RWPE2 (cell line): ENCODE data around the gene COL23A1.

Experiments used
- ATAC-seq: fragments of 200-7000 bp; cut with Tn5 transposase; 3 replicates; pipeline ENCODE4 v1.9.1; 2021; ENCODE audit warnings: low read depth
- DNase-seq: peaks from one replicate; pipeline ENCODE4 v3.0.0-alpha.2; 2020; ENCODE audit warnings: low spot score
- H3K27ac ChIP-seq: fragments of 450-650 bp; 2 replicates; pipeline ENCODE4 v1.5.1; 2017; ENCODE audit warnings: mild to moderate bottlenecking; ENCODE audit not compliant: poor library complexity, severe bottlenecking
- H3K27me3 ChIP-seq: fragments of 250-450 bp; sonication (Bioruptor Pico); 2 replicates; pipeline ENCODE4 v1.5.1; 2021; ENCODE audit warnings: mild to moderate bottlenecking, moderate library complexity; ENCODE audit not compliant: insufficient read depth, poor library complexity, severe bottlenecking
- H3K36me3 ChIP-seq: fragments of 250-450 bp; sonication (Bioruptor Pico); 2 replicates; pipeline ENCODE4 v1.5.1; 2020; ENCODE audit warnings: low read depth, mild to moderate bottlenecking, moderate library complexity
- H3K4me1 ChIP-seq: fragments of 250-450 bp; sonication (Bioruptor Pico); 2 replicates; pipeline ENCODE4 v1.5.1; 2021; ENCODE audit warnings: mild to moderate bottlenecking, moderate library complexity; ENCODE audit not compliant: insufficient read depth, poor library complexity, severe bottlenecking
- H3K4me3 ChIP-seq: fragments of 250-450 bp; sonication (Bioruptor Pico); 2 replicates; pipeline ENCODE4 v1.5.1; 2021; ENCODE audit warnings: mild to moderate bottlenecking, moderate library complexity; ENCODE audit not compliant: severe bottlenecking
- H3K9me3 ChIP-seq: fragments of 250-450 bp; sonication (Bioruptor Pico); 2 replicates; pipeline ENCODE4 v1.5.1; 2021; ENCODE audit warnings: mild to moderate bottlenecking, moderate library complexity; ENCODE audit not compliant: severe bottlenecking
- TF ChIP-seq, protein P1 (sequence below): fragments of 450-650 bp; IDR thresholded peaks from one replicate; pipeline ENCODE4 v1.5.1; 2017; ENCODE audit warnings: mild to moderate bottlenecking, moderate library complexity; ENCODE audit not compliant: poor library complexity, severe bottlenecking

COL23A1 gene

DNA sequence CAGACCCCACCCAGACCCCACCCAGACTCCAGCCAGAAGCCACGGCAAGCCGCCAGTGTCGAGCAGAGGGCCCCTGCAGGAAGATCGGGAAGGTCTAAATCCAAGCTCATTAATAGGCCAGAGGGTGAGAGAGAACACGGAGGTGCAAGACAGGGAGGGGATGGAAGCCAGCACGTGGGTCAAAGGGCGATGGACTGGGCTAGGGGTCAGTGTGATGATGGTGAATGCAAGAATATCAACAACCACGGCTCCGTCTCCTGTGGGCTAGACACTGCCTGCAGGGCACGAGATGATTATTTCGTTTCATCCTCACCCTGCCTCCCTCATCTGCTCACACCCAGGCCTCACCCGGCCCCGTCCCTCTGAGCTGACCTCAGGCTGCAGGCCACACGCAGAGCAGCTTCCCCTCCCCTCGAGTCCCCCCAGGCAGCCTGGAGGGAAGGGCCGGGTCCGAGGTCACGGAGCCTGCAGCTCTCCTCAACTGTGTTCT is 122.0 kb downstream of the COL23A1 start:
- Histone ChIP-seq H3K27ac (no peak overlapping the region), H3K9me3 (no peaks in the 10 kb centered on the region), H3K36me3 (no peaks in the 10 kb centered on the region), H3K4me3 (no peak overlapping the region), H3K27me3 (no peaks in the 10 kb centered on the region), H3K4me1 (no peaks in the 10 kb centered on the region)
- no peak for ATAC-seq
- TF ChIP-seq, protein P1, sequence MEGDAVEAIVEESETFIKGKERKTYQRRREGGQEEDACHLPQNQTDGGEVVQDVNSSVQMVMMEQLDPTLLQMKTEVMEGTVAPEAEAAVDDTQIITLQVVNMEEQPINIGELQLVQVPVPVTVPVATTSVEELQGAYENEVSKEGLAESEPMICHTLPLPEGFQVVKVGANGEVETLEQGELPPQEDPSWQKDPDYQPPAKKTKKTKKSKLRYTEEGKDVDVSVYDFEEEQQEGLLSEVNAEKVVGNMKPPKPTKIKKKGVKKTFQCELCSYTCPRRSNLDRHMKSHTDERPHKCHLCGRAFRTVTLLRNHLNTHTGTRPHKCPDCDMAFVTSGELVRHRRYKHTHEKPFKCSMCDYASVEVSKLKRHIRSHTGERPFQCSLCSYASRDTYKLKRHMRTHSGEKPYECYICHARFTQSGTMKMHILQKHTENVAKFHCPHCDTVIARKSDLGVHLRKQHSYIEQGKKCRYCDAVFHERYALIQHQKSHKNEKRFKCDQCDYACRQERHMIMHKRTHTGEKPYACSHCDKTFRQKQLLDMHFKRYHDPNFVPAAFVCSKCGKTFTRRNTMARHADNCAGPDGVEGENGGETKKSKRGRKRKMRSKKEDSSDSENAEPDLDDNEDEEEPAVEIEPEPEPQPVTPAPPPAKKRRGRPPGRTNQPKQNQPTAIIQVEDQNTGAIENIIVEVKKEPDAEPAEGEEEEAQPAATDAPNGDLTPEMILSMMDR = no peak
- DNase-seq = no peak

DNA sequence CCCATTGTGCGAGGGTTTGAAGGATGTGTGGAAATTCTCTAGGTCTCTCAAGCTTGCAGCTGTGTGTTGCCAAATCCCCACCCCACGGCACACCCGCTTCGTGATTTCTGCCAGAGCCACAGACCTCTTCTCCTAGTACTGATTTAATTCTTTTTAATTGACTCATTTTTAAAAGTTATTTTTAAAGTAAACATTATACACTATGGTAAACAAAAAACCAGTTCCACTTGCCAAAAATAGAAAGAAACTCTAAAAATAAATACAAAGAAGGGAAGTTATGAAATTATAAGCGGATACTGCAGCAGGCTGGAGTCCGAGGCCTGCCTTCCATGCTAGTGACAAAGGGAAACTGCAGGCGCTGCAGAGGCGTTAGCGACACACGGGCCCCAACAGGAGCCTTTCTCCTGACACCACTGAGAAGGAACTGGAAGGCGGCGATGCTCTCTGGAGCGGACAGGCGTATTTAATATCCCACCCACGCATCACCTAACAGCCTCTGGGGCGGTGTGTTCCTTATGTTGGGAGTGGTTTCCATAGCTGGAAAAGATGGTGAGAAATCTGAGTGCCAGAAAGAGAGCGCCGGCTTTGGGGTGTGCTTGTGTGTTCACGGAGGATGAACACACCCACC is 122.5 kb downstream of the COL23A1 start:
- Histone ChIP-seq H3K9me3 (no peaks in the 10 kb centered on the region), H3K27me3 (no peaks in the 10 kb centered on the region), H3K27ac (no peak overlapping the region), H3K4me1 (no peaks in the 10 kb centered on the region), H3K36me3 (no peaks in the 10 kb centered on the region), H3K4me3 (no peak overlapping the region)
- TF ChIP-seq, protein P1 = no peak
- ATAC-seq (peak; percentile 20; the same call in 2 of the 3 replicates), DNase-seq (no peak)

DNA sequence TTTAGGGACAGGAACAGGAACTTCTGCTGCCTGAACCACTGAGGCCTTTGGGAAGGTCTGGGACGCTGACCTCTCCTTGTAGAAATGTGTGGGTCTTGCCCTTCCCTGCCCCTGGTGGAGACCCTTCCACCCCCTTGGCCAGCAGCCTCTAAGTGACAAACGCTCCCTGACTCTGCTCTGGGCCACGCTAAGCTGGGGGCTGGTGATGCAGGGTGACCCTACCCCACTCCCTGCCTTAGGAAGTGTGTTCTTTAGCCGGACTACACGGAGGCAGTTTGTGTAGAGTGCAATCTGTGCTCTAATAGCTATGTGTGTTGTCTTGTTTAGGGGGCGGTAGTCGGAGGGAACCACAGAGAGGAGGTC is 123.0 kb downstream of the COL23A1 start:
- 0 out of 3 replicates have a peak, but pooled peaks have one; percentile 10 for ATAC-seq
- Histone ChIP-seq H3K9me3 (no peaks in the 10 kb centered on the region), H3K4me1 (no peaks in the 10 kb centered on the region), H3K36me3 (no peaks in the 10 kb centered on the region), H3K4me3 (no peak overlapping the region), H3K27me3 (no peaks in the 10 kb centered on the region), H3K27ac (no peak overlapping the region)
- no peak for DNase-seq
- TF ChIP-seq, protein P1 = no peak

DNA sequence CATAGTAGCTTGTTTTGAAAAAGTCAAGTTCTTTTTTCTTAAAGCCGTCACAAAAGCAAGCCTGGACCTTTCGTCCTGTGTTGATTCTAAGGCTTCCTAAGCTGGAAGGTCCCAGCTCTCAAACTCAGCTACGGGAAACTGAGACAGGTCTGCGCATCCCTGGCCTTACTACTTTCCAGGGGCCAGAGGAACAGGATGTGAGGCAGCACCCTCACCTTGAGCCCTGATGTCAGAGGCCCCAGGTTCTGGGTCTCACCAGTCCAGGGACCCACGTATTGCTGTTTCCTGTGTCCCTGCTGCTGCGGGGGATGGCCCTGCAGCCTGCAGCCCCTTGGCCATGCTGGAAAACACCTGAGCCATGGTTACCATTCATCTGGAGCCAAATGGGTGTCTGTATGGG is 123.9 kb downstream of the COL23A1 start:
- DNase-seq (no peak), ATAC-seq (no peak)
- no peaks in the 10 kb centered on the region for H3K9me3 ChIP-seq
- H3K4me1 ChIP-seq = no peaks in the 10 kb centered on the region
- H3K27me3 ChIP-seq = no peaks in the 10 kb centered on the region
- no peak overlapping the region for H3K4me3 ChIP-seq
- no peaks in the 10 kb centered on the region for H3K36me3 ChIP-seq
- TF ChIP-seq, protein P1 = no peak
- H3K27ac ChIP-seq = no peak overlapping the region

DNA sequence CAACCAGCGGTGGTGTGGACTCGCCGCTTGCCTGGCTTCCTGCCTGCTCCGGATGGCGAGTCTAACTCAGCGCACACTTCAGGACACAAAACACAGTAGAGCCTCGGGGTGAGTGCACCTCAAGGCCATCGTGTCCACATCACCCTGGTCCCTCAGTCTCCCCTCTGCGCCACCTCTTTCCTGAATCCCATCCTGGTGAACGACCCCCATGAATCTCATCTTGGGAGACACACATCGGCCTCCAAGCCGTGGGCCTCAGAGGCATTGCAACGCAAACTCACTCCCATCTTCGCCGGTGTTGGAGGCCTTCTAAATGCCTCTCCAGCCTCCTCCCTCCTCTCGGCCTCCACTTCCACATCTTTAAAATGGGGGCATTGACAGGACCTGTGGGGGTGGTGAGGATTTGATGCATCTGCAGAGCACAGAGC is 124.3 kb downstream of the COL23A1 start:
- TF ChIP-seq, protein P1 = no peak
- H3K27ac ChIP-seq = no peak overlapping the region
- no peaks in the 10 kb centered on the region for H3K27me3 ChIP-seq
- no peaks in the 10 kb centered on the region for H3K36me3 ChIP-seq
- H3K4me3 ChIP-seq = no peak overlapping the region
- DNase-seq (no peak), ATAC-seq (no peak)
- H3K4me1 ChIP-seq = no peaks in the 10 kb centered on the region
- H3K9me3 ChIP-seq = no peaks in the 10 kb centered on the region
